Astrocyte (in vitro differentiated cells and primary cell): ENCODE measurements around the gene GIMAP7. TPM values are rescaled to one million over a fixed set of nuclear protein-coding genes. Genes with fewer than 3 reads are reported as not detected.

Source experiments
- DNase-seq: peaks from one replicate; pipeline ENCODE4 v3.0.0-alpha.2; 2010; ENCODE audit warnings: low read depth
- FAIRE-seq: peaks from 2 replicates; lab custom pipeline; 2011; peaks lifted over from hg19 to GRCh38; lab: Jason Lieb, UNC
- H2AFZ ChIP-seq: 2 replicates; pipeline ENCODE4 v1.6.0; 2012; ENCODE audit warnings: low read depth, low read length, inconsistent platforms
- H3K27ac ChIP-seq: 2 replicates; pipeline ENCODE4 v1.5.1; 2011; ENCODE audit warnings: low read depth, low read length, inconsistent platforms
- H3K27me3 ChIP-seq: 2 replicates; pipeline ENCODE4 v1.6.0; 2011; ENCODE audit warnings: low read length, inconsistent platforms; ENCODE audit not compliant: insufficient read depth
- H3K36me3 ChIP-seq: 2 replicates; pipeline ENCODE4 v1.5.1; 2011; ENCODE audit warnings: low read length, inconsistent platforms; ENCODE audit not compliant: insufficient read depth
- H3K4me1 ChIP-seq: 2 replicates; pipeline ENCODE4 v1.5.1; 2011; ENCODE audit warnings: low read length, inconsistent platforms; ENCODE audit not compliant: insufficient read depth
- H3K4me2 ChIP-seq: 2 replicates; pipeline ENCODE4 v1.6.0; 2012; ENCODE audit warnings: low read length, inconsistent platforms
- H3K4me3 ChIP-seq: 2 replicates; pipeline ENCODE4 v1.5.1; 2011; ENCODE audit warnings: low read depth, mild to moderate bottlenecking, low read length, inconsistent platforms; ENCODE audit not compliant: insufficient read depth
- H3K79me2 ChIP-seq: 2 replicates; pipeline ENCODE4 v1.6.0; 2012; ENCODE audit warnings: mild to moderate bottlenecking, low read length, inconsistent platforms; ENCODE audit not compliant: insufficient read depth
- H3K9ac ChIP-seq: 2 replicates; pipeline ENCODE4 v1.6.0; 2012; ENCODE audit warnings: mild to moderate bottlenecking, low read length, inconsistent platforms
- H3K9me3 ChIP-seq: 2 replicates; pipeline ENCODE4 v1.5.1; 2012; ENCODE audit warnings: low read depth, mild to moderate bottlenecking, low read length, inconsistent platforms; ENCODE audit not compliant: insufficient read depth
- H4K20me1 ChIP-seq: 2 replicates; pipeline ENCODE4 v1.6.0; 2012; ENCODE audit warnings: low read length, inconsistent platforms; ENCODE audit not compliant: insufficient read depth
- H3K27ac Mint-ChIP-seq: one replicate; pipeline ENCODE4 v1.8.0; 2021; ENCODE audit warnings: mild to moderate bottlenecking, mixed read lengths; ENCODE audit not compliant: unreplicated experiment
- H3K27me3 Mint-ChIP-seq: one replicate; pipeline ENCODE4 v1.8.0; 2021; ENCODE audit warnings: low read depth, mixed read lengths; ENCODE audit not compliant: unreplicated experiment
- H3K36me3 Mint-ChIP-seq: one replicate; pipeline ENCODE4 v1.8.0; 2021; ENCODE audit warnings: low read depth, mixed read lengths; ENCODE audit not compliant: unreplicated experiment
- H3K4me1 Mint-ChIP-seq: one replicate; pipeline ENCODE4 v1.8.0; 2021; ENCODE audit warnings: low read depth, mixed read lengths; ENCODE audit not compliant: unreplicated experiment
- H3K4me3 Mint-ChIP-seq: one replicate; pipeline ENCODE4 v1.8.0; 2021; ENCODE audit warnings: mild to moderate bottlenecking, moderate library complexity, mixed read lengths; ENCODE audit not compliant: unreplicated experiment
- H3K9me3 Mint-ChIP-seq: one replicate; pipeline ENCODE4 v1.8.0; 2021; ENCODE audit warnings: mild to moderate bottlenecking, mixed read lengths; ENCODE audit not compliant: unreplicated experiment
- CTCF ChIP-seq: IDR thresholded peaks from 2 replicates; pipeline ENCODE4 v1.5.1; 2011; ENCODE audit warnings: low read depth, mild to moderate bottlenecking, inconsistent platforms, low read length, moderate library complexity; ENCODE audit not compliant: insufficient read depth
- EZH2 ChIP-seq: IDR thresholded peaks from 2 replicates; pipeline ENCODE4 v1.6.1; 2012; ENCODE audit warnings: mild to moderate bottlenecking, low read length, inconsistent platforms; ENCODE audit not compliant: insufficient read depth
- total RNA-seq: library from RNA; stranded (reverse); gene quantifications from 2 replicates; pipeline ENCODE4 v1.2.1, GENCODE V29; 2021

GIMAP7 gene
- total RNA-seq, 1 donor from 2014 or later, result not detected

DNA sequence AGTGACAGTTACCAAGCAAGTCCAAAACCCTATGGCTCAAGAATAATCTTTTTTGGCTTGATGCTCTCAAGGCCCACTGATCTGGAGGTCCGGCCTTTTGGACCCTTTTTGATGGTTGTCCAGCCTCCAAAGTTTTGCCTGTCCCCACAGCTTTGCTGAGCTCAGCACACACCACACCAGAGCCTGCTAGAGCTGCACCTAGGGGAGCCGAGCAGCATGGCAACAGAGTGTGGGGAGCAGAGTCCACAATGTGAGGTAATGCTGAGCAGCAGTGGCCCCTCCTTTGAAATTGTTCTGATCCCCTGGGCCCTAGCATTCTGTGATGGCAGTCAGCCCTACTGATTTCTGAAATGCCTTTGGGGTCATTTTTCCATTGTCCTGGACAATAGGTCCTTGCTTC is 9.3 kb downstream of the GIMAP7 start:
- Mint-ChIP-seq H3K4me3 (no peak overlapping the region), H3K36me3 (no peaks in the 10 kb centered on the region), H3K4me1 (no peaks in the 10 kb centered on the region), H3K27ac (no peak overlapping the region), H3K27me3 (peaks cover 8% of the 10 kb centered on the region), H3K9me3 (peaks cover 2% of the 10 kb centered on the region)
- DNase-seq (no peak), FAIRE-seq (no peak)
- Histone ChIP-seq H3K4me3 (no peak overlapping the region), H3K27me3 (no peaks in the 10 kb centered on the region), H3K4me1 (no peaks in the 10 kb centered on the region), H3K27ac (no peak overlapping the region), H4K20me1 (no peaks in the 10 kb centered on the region), H3K36me3 (no peaks in the 10 kb centered on the region), H3K4me2 (no peak overlapping the region), H3K9me3 (no peaks in the 10 kb centered on the region), H2AFZ (no peak overlapping the region), H3K9ac (no peak overlapping the region), H3K79me2 (no peaks in the 10 kb centered on the region)
- TF ChIP-seq CTCF, result no peak
- no peak for TF ChIP-seq EZH2

DNA sequence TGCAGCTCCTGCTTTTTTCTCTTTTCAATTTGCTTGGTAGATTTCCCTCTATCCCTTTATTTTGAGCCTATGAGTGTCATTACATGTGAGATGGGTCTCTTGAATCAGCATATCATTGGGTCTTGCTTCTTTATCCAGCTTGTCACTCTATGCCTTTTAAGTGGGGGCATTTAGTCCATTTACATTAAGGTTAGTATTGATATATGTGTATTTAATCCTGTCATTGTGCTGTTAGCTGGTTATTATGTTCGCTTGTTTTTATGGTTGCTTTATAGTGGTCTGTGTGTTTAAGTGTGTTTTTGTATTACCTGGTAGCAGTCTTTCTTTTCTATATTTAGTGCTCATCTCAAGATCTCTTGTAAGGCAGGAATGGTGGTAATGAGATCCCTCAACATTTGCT is 17.0 kb downstream of the GIMAP7 start:
- Histone ChIP-seq H3K27me3 (no peaks in the 10 kb centered on the region), H3K27ac (no peak overlapping the region), H3K36me3 (no peaks in the 10 kb centered on the region), H3K4me2 (no peak overlapping the region), H3K9ac (no peak overlapping the region), H3K4me3 (no peak overlapping the region), H3K9me3 (peaks cover 10% of the 10 kb centered on the region), H3K79me2 (no peaks in the 10 kb centered on the region), H4K20me1 (no peaks in the 10 kb centered on the region), H3K4me1 (no peaks in the 10 kb centered on the region), H2AFZ (no peak overlapping the region)
- no peak for TF ChIP-seq CTCF
- TF ChIP-seq EZH2, result no peak
- H3K4me3 Mint-ChIP-seq, result no peak overlapping the region
- no peak overlapping the region for H3K27ac Mint-ChIP-seq
- H3K27me3 Mint-ChIP-seq, result no peaks in the 10 kb centered on the region
- DNase-seq, result no peak
- no peaks in the 10 kb centered on the region for H3K4me1 Mint-ChIP-seq
- no peak for FAIRE-seq
- H3K36me3 Mint-ChIP-seq, result no peaks in the 10 kb centered on the region
- no peaks in the 10 kb centered on the region for H3K9me3 Mint-ChIP-seq

DNA sequence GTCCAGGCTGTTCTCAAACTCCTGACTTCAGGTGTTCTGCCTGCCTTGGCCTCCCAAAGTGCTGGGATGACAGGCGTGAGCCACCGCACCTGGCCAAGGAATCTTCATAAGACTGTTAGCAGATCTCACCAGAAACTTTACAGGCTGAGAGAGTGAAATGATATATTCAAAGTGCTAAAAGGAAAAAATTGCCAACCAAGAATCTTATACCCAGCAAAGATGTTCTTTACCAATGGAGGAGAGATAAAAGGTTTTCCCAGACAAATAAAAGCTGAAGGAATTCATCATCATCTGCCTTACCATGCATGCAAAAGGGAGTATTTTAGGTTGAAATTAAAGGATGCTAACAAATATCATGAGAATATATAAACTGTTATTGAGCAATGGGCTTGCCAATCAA is 23.6 kb downstream of the GIMAP7 start:
- no peak overlapping the region for H2AFZ ChIP-seq

More for the DNA sequence above, 23.6 kb downstream of the GIMAP7 start:
- no peak overlapping the region for H3K27ac ChIP-seq
- Mint-ChIP-seq H3K4me3 (no peak overlapping the region), H3K27me3 (peaks cover 2% of the 10 kb centered on the region), H3K27ac (no peak overlapping the region), H3K9me3 (peaks cover 11% of the 10 kb centered on the region), H3K36me3 (no peaks in the 10 kb centered on the region), H3K4me1 (no peaks in the 10 kb centered on the region)
- DNase-seq (no peak), FAIRE-seq (no peak)
- H3K4me2 ChIP-seq, result no peak overlapping the region
- H3K9me3 ChIP-seq, result peaks cover 11% of the 10 kb centered on the region
- H3K9ac ChIP-seq, result no peak overlapping the region
- no peaks in the 10 kb centered on the region for H4K20me1 ChIP-seq
- H3K36me3 ChIP-seq, result no peaks in the 10 kb centered on the region
- no peaks in the 10 kb centered on the region for H3K79me2 ChIP-seq
- TF ChIP-seq EZH2, result no peak
- no peak for TF ChIP-seq CTCF
- no peaks in the 10 kb centered on the region for H3K4me1 ChIP-seq
- no peak overlapping the region for H3K4me3 ChIP-seq
- H3K27me3 ChIP-seq, result no peaks in the 10 kb centered on the region
